K562 (cell line): ENCODE data around the gene DIP2C. TPM values are rescaled to one million over a fixed set of nuclear protein-coding genes. Genes with fewer than 3 reads are reported as not detected.

ENCODE experiments used
- ATAC-seq: fragments of 200-7000 bp; cut with Tn5 transposase; 3 replicates; pipeline ENCODE4 v1.9.1; 2020; ENCODE audit warnings: moderate library complexity
- BruUV-seq: library from RNA; stranded (reverse); fragments of 400-500 nt; replicated peaks from 2 replicates; lab custom pipeline; 2021; lab: Mats Ljungman, UMichigan
- CTCF ChIA-PET: fragments of 300-600 bp; formaldehyde crosslinking; extraction: SDS; loops from one replicate; lab custom pipeline; 2021; ENCODE audit warnings: low intra/inter-chr PET ratio; lab: Yijun Ruan, JAX
- POLR2A ChIA-PET: fragments of 300-600, 350-650 bp; sonication (Branson Sonifier 250); formaldehyde crosslinking; extraction: SDS; loops from one replicate; lab custom pipeline; 2021; ENCODE audit warnings: antibody characterized with exemption, inconsistent platforms; lab: Yijun Ruan, JAX
- DNase-seq, 4 experiments: peaks; one replicate each; pipeline versions ENCODE4 v3.0.0 to v3.0.0-alpha.2; 2011 to 2018; ENCODE audit warnings: low spot score in 3 of 4, mixed read lengths in 3 of 4; ENCODE audit errors: extremely low read depth in 1 of 4
- FAIRE-seq: peaks from 2 replicates; lab custom pipeline; 2011; peaks lifted over from hg19 to GRCh38; lab: Jason Lieb, UNC
- H2AFZ ChIP-seq: 2 replicates; pipeline ENCODE4 v1.6.0; 2011; ENCODE audit warnings: low read depth, low read length, control low read depth, inconsistent platforms
- H3K27ac ChIP-seq: fragments of 200-600 bp; 3 replicates; pipeline ENCODE4 v1.8.0; 2011; ENCODE audit warnings: low read depth, mild to moderate bottlenecking, control low read depth, inconsistent platforms, low read length, moderate library complexity, mixed read lengths; ENCODE audit errors: extremely low read depth
- H3K27me3 ChIP-seq, 2 experiments: fragments of 300-600 bp in 1 of 2; 2 replicates in 1 of 2; 3 replicates in 1 of 2; pipeline versions ENCODE4 v1.6.0 to v1.8.0; 2011; ENCODE audit warnings: inconsistent platforms in 2 of 2, low read length in 2 of 2, mild to moderate bottlenecking in 1 of 2, mixed read lengths in 1 of 2, moderate library complexity in 1 of 2; ENCODE audit not compliant: control insufficient read depth in 2 of 2, insufficient read depth in 2 of 2
- H3K36me3 ChIP-seq: fragments of 300-600 bp; 3 replicates; pipeline ENCODE4 v1.8.0; 2011; ENCODE audit warnings: mild to moderate bottlenecking, low read length, inconsistent platforms; ENCODE audit not compliant: control insufficient read depth, insufficient read depth
- H3K4me1 ChIP-seq, 2 experiments: fragments of 200-600 bp in 1 of 2; replicated peaks in 1 of 2; 2 replicates in 1 of 2; 3 replicates in 1 of 2; pipeline versions ENCODE4 v1.5.1 to v1.8.0; 2011; ENCODE audit warnings: inconsistent platforms in 2 of 2, low read length in 2 of 2, mild to moderate bottlenecking in 1 of 2, mixed read lengths in 1 of 2, moderate library complexity in 1 of 2; ENCODE audit not compliant: control insufficient read depth in 2 of 2, insufficient read depth in 2 of 2
- H3K4me2 ChIP-seq: 2 replicates; pipeline ENCODE4 v1.6.1; 2011; ENCODE audit warnings: low read length, control low read depth, inconsistent platforms, mixed read lengths; ENCODE audit not compliant: insufficient read depth
- H3K4me3 ChIP-seq: fragments of 200-600 bp; sonication (generic), shearing (Covaris generic); 2 replicates; pipeline ENCODE4 v1.5.1; 2016; ENCODE audit warnings: control low read depth, inconsistent platforms
- H3K79me2 ChIP-seq: fragments of 200-600 bp; 3 replicates; pipeline ENCODE4 v1.8.0; 2011; ENCODE audit warnings: low read length, inconsistent platforms; ENCODE audit not compliant: control insufficient read depth, insufficient read depth
- H3K9ac ChIP-seq, 2 experiments: 2 replicates each; pipeline versions ENCODE4 v1.6.0 to v1.6.1; 2011; ENCODE audit warnings: low read depth in 2 of 2, low read length in 2 of 2, control low read depth in 1 of 2, inconsistent platforms in 1 of 2, mild to moderate bottlenecking in 1 of 2, mixed read lengths in 1 of 2; ENCODE audit not compliant: insufficient read depth in 1 of 2
- H3K9me1 ChIP-seq: one replicate; pipeline ENCODE4 v1.6.0; 2011; ENCODE audit warnings: inconsistent platforms, mild to moderate bottlenecking, low read length, moderate library complexity; ENCODE audit not compliant: control insufficient read depth, insufficient read depth
- H3K9me3 ChIP-seq: replicated peaks from 2 replicates; pipeline ENCODE4 v1.5.1; 2011; ENCODE audit warnings: low read depth, low read length, inconsistent platforms; ENCODE audit not compliant: control insufficient read depth, insufficient read depth
- H4K20me1 ChIP-seq: replicated peaks from 2 replicates; pipeline ENCODE4 v1.6.1; 2011; ENCODE audit warnings: low read length, inconsistent platforms, mixed read lengths; ENCODE audit not compliant: control insufficient read depth, insufficient read depth
- CBX3 ChIP-seq, 2 experiments: IDR thresholded peaks; 1 replicate in 1 of 2; 2 replicates in 1 of 2; pipeline ENCODE4 v1.6.1; 2012; ENCODE audit warnings: inconsistent platforms in 2 of 2, low read length in 2 of 2, borderline replicate concordance in 1 of 2, control low read depth in 1 of 2
- PREB ChIP-seq: sonication (generic); formaldehyde crosslinking; IDR thresholded peaks from 2 replicates; pipeline ENCODE4 v1.8.1; 2023; ENCODE audit warnings: mild to moderate bottlenecking, missing genetic modification reagents
- SFPQ ChIP-seq: fragments of 200-400 bp; formaldehyde crosslinking; IDR thresholded peaks from 2 replicates; pipeline ENCODE4 v1.6.1; 2017; ENCODE audit warnings: mild to moderate bottlenecking, low read depth, low read length, moderate library complexity
- ZNF253 ChIP-seq: fragments of 250-450 bp; sonication (Bioruptor Pico); conservative IDR thresholded peaks from 2 replicates; pipeline ENCODE4 v1.6.1; 2021; ENCODE audit warnings: mild to moderate bottlenecking
- WGBS: fragments of 100-300 bp; shearing (Covaris generic); methylation state at CpG from one replicate; pipeline ENCODE4 v1.1.6; 2016; ENCODE audit warnings: low coverage, mixed read lengths; ENCODE audit not compliant: insufficient coverage; ENCODE audit errors: missing lambda C conversion rate; 5-methylcytosine and 5-hydroxymethylcytosine counted together
- in situ Hi-C: fragments of 300-500 bp; cut with MboI; formaldehyde crosslinking; loops from 4 replicates; pipeline ENCODE4 v1.15.0; 2018; ENCODE audit warnings: inconsistent platforms, mixed read lengths
- intact Hi-C: fragments of 100-400 bp; cut with micrococcal nuclease; formaldehyde crosslinking; loops from 2 replicates; pipeline ENCODE4 v1.14.2; 2022
- polyA plus RNA-seq, 8 experiments: library from polyadenylated mRNA; depleted of rRNA in 4 of 8; stranded (reverse) in 5 of 8; unstranded in 3 of 8; fragments of >200 nt; fragmentation: Nextera tagmentation in 2 of 8; fragmentation: Illumina TruSeq in 1 of 8; extraction: Ambion mirVana in 2 of 8; extraction: Trizol in 1 of 8; gene quantifications; 2 replicates each; pipeline versions ENCODE4 v1.2.1 to v1.2.3, GENCODE V29; 2011 to 2014; ENCODE audit warnings: inconsistent platforms in 1 of 8, missing spikeins in 1 of 8
- total RNA-seq, 7 experiments: library from RNA; depleted of rRNA in 6 of 7; stranded (reverse); fragments of >200 nt in 6 of 7; fragmentation: Illumina TruSeq in 2 of 7; extraction: Trizol in 2 of 7; gene quantifications; 2 replicates each; pipeline versions ENCODE4 v1.2.1 to v1.2.3, GENCODE V29; 2011 to 2021; ENCODE audit warnings: low replicate concordance in 1 of 7

DIP2C gene
- total and polyA plus RNA-seq, 9 of the 15 experiments (the other 6 are each of a cell fraction or from before 2014, with no cell fraction given) = 0.01 TPM; not detected in 8

- H3K79me2 ChIP-seq = no peaks in the 10 kb centered on the region
- H3K9me1 ChIP-seq = no peaks in the 10 kb centered on the region
- 0 out of 2 replicates have a peak, but pooled peaks cover 4% of the 10 kb centered on the region for H4K20me1 ChIP-seq
- ChIA-PET POLR2A (no interaction called here), CTCF (interaction anchor here (0.5 kb wide), 1 partner anchor 232 kb away, joined by 4 read pairs; no protein-coding TSS in a partner anchor)
- H3K9me3 ChIP-seq = no peaks in the 10 kb centered on the region
- intact Hi-C loops = no loop called here
- WGBS = 0% methylated on average over 6 of the region's 6 CpGs
- no peak for ATAC-seq
- no peak overlapping the region for H2AFZ ChIP-seq
- no peak for DNase-seq
- no peaks in the 10 kb centered on the region for H3K36me3 ChIP-seq
- H3K4me1 ChIP-seq = no peaks in the 10 kb centered on the region
- H3K4me2 ChIP-seq = no peak overlapping the region
- in situ Hi-C loops = loop anchor here (10.0 kb wide), 1 partner anchor 254 kb away; no protein-coding TSS in a partner anchor
- H3K9ac ChIP-seq = no peak overlapping the region
- no peak for FAIRE-seq
- peaks cover 10 to 42% of the 10 kb centered on the region in 2 experiments; a peak in 4 of 5 replicates for H3K27me3 ChIP-seq
- H3K27ac ChIP-seq = no peak overlapping the region
- no TSS peak for BruUV-seq
- no peak for TF ChIP-seq CBX3 (IDR thresholded peaks at IDR 0.05; ENCODE audit: borderline replicate concordance in 1 of 2, low read length in 2 of 2)
- no peak overlapping the region for H3K4me3 ChIP-seq
Observed at GRCh38 chr10:520402-520787, 169.1 kb downstream of the DIP2C start.

- Histone ChIP-seq H3K4me2 (no peak overlapping the region), H3K4me3 (no peak overlapping the region), H3K27me3 (peaks cover 10 to 42% of the 10 kb centered on the region in 2 experiments; a peak in 4 of 5 replicates), H3K79me2 (no peaks in the 10 kb centered on the region), H3K9me3 (no peaks in the 10 kb centered on the region), H3K27ac (no peak overlapping the region), H3K9me1 (no peaks in the 10 kb centered on the region), H3K9ac (no peak overlapping the region), H2AFZ (no peak overlapping the region), H4K20me1 (0 out of 2 replicates have a peak, but pooled peaks cover 4% of the 10 kb centered on the region), H3K36me3 (no peaks in the 10 kb centered on the region), H3K4me1 (no peaks in the 10 kb centered on the region)
- ChIA-PET POLR2A (no interaction called here), CTCF (interaction anchor here (0.5 kb wide), 1 partner anchor 231 kb away, joined by 4 read pairs; no protein-coding TSS in a partner anchor)
- in situ Hi-C loops (loop anchor here (10.0 kb wide), 1 partner anchor 255 kb away; no protein-coding TSS in a partner anchor), intact Hi-C loops (no loop called here)
- 3% methylated on average over 25 of the region's 25 CpGs for WGBS
- TF ChIP-seq PREB (no peak), SFPQ (no peak), ZNF253 (CRISPR knock-in tag) (no peak)
- no peak for FAIRE-seq
- no TSS peak for BruUV-seq
- ATAC-seq = no peak
- no peak for DNase-seq
Observed at GRCh38 chr10:519716-520401, 169.6 kb downstream of the DIP2C start.
